Activated gamma-delta T cell treated with Interleukin-2 at 50 U/mL for 16 hours (primary cell): Measurements from ENCODE around the gene TTYH1.
A peak's percentile ranks its signal among the peaks of the same experiment; 100 is the strongest.
"Not testable (repeated sequence)": the region's sequence is repeated elsewhere in the genome, so short reads cannot be mapped to it uniquely, and the experiment has no call there.

Experiments used
- DNase-seq: peaks from one replicate; pipeline ENCODE4 v3.0.0-alpha.2; 2020

The TTYH1 gene

GRCh38 chr19:54461613-54462012, 46.3 kb downstream of the TTYH1 start:
- DNase-seq, result no peak

- DNase-seq, result no peak
Observed at GRCh38 chr19:54462047-54462654, 46.9 kb downstream of the TTYH1 start.

GRCh38 chr19:54462655-54463530, 47.6 kb downstream of the TTYH1 start:
- peak; percentile 60 for DNase-seq

GRCh38 chr19:54463531-54464043, 48.3 kb downstream of the TTYH1 start, which contains the start of gene LENG9:
Gene LENG9, minus strand, starts transcription at chr19:54463778. Its CDS starts 252 bp downstream, at chr19:54463526.
- DNase-seq, result peak; percentile 83

GRCh38 chr19:54464044-54464629, 48.9 kb downstream of the TTYH1 start:
- peak; percentile 70 for DNase-seq

GRCh38 chr19:54464630-54465425, 49.6 kb downstream of the TTYH1 start:
- DNase-seq, result peak; percentile 56

GRCh38 chr19:54465426-54466109, 50.3 kb downstream of the TTYH1 start:
- no peak for DNase-seq

- DNase-seq, result not testable (repeated sequence)
Observed at GRCh38 chr19:54466110-54466480, 50.8 kb downstream of the TTYH1 start.

- DNase-seq, result no peak
Observed at GRCh38 chr19:54469496-54469934, 54.3 kb downstream of the TTYH1 start.

GRCh38 chr19:54470276-54470887, 55.1 kb downstream of the TTYH1 start:
- DNase-seq, result no peak

- DNase-seq, result no peak
Observed at GRCh38 chr19:54470991-54471782, 55.9 kb downstream of the TTYH1 start.

GRCh38 chr19:54473071-54473891, 58.0 kb downstream of the TTYH1 start, which contains the start of gene CDC42EP5:
Gene CDC42EP5, minus strand, starts transcription at chr19:54473296. Its CDS starts 7,749 bp downstream, at chr19:54465547.
- no peak for DNase-seq

GRCh38 chr19:54473892-54474372, 58.7 kb downstream of the TTYH1 start:
- no peak for DNase-seq

- DNase-seq, result no peak
Observed at GRCh38 chr19:54475706-54476105, 60.4 kb downstream of the TTYH1 start.

- DNase-seq, result no peak
Observed at GRCh38 chr19:54477650-54478049, 62.4 kb downstream of the TTYH1 start.

- DNase-seq, result no peak
Observed at GRCh38 chr19:54478677-54479266, 63.5 kb downstream of the TTYH1 start.

- DNase-seq, result no peak
Observed at GRCh38 chr19:54480051-54480450, 64.8 kb downstream of the TTYH1 start.

GRCh38 chr19:54481326-54481930, 66.2 kb downstream of the TTYH1 start:
- DNase-seq, result no peak

GRCh38 chr19:54482889-54483288, 67.6 kb downstream of the TTYH1 start:
- DNase-seq, result no peak
